Spleen (tissue), 7 donors: ENCODE results near the gene SCUBE2.

Source experiments
- POLR2A ChIP-seq, 3 donors: fragments of 450-650 bp; IDR thresholded peaks; one replicate each; pipeline ENCODE4 v1.5.1; 2017; ENCODE audit warnings: antibody characterized with exemption in 3 of 3, mild to moderate bottlenecking in 1 of 3
- POLR2AphosphoS5 ChIP-seq, 3 donors: sonication (generic); formaldehyde crosslinking; IDR thresholded peaks; one replicate each; pipeline ENCODE4 v1.5.1; 2017; ENCODE audit warnings: antibody characterized with exemption in 3 of 3
- TF ChIP-seq, protein P1 (sequence below), 11 experiments: fragments of 200-600 bp in 7 of 11; fragments of 450-650 bp in 4 of 11; sonication (generic) in 4 of 11; IDR thresholded peaks in 8 of 11; conservative IDR thresholded peaks in 3 of 11; 1 replicate in 7 of 11; 2 replicates in 4 of 11; pipeline versions ENCODE4 v1.4.0 to v1.8.0; 2016 to 2021; ENCODE audit warnings: antibody characterized with exemption in 11 of 11, inconsistent platforms in 4 of 11, mild to moderate bottlenecking in 1 of 11
- donor health status: DM: no; HTN: no; CAD: no; lungs with moderate emphysema.
- donor health status: DM: no; HTN: no; CAD: no.
- donor health status: DM: no; HTN: no; CAD: no.

DNA sequence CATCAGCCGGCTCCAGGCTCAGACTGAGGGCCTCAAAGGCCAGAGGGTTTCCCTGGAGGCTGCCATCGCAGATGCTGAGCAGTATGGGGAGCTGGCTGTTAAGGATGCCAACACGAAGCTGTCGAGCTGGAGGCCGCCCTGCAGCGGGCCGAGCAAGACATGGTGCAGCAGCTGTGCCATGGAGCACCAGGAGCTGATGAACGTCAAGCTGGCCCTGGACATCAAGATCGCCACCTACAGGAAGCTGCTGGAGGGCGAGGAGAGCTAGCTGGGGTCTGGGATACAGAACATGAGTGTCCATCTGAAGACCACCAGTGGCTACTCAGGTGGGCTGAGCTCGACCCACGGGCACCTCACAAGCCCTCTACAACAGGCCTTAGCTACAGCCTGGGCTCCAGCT is 4.0 kb upstream of the SCUBE2 start:
- TF ChIP-seq POLR2A (IDR thresholded peaks at IDR 0.05) (no peak), POLR2AphosphoS5 (IDR thresholded peaks at IDR 0.05) (no peak)
- TF ChIP-seq, protein P1, sequence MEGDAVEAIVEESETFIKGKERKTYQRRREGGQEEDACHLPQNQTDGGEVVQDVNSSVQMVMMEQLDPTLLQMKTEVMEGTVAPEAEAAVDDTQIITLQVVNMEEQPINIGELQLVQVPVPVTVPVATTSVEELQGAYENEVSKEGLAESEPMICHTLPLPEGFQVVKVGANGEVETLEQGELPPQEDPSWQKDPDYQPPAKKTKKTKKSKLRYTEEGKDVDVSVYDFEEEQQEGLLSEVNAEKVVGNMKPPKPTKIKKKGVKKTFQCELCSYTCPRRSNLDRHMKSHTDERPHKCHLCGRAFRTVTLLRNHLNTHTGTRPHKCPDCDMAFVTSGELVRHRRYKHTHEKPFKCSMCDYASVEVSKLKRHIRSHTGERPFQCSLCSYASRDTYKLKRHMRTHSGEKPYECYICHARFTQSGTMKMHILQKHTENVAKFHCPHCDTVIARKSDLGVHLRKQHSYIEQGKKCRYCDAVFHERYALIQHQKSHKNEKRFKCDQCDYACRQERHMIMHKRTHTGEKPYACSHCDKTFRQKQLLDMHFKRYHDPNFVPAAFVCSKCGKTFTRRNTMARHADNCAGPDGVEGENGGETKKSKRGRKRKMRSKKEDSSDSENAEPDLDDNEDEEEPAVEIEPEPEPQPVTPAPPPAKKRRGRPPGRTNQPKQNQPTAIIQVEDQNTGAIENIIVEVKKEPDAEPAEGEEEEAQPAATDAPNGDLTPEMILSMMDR (IDR thresholded peaks at IDR 0.05 in 8 of 11, conservative IDR thresholded peaks at IDR 0.05 in 3 of 11): peak in 1 of 11 experiments; percentile 27
